HCEC 1CT (cell line): ENCODE measurements around the gene PCDHB16.

Source experiments
- DNase-seq: peaks from one replicate; pipeline ENCODE4 v3.0.0-alpha.2; 2017

The PCDHB16 gene

DNA sequence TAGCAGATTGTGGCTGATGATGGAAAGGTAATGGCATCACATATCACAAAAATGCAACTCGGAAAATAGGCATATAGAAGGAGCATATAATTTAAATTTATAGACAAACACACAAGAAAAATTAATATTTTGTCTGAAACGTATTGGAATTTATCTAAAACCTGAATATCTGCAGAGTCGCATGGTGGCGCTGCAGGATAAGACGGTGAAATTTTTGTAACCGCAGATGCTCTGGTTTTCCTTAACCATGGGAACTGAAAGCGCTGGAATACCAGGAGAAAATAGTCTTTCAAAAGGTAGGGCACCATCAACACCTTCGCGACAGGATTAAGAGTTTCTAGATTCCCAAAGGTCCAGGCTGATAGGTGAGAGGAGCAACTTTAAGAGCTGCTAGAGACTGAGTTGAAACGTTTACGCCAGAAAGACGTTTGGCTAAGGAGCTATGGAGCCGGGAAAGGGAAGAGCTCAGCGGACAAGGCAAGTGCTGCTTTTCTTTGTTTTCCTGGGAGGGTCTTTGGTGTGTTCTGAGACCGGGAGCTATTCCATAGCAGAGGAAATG is 52.0 kb downstream of the PCDHB16 start:
- no peak for DNase-seq
